Breast epithelium (tissue), 3 donors: ENCODE measurements around the gene TANGO6.

Source experiments
- POLR2A ChIP-seq: fragments of 450-650 bp; IDR thresholded peaks from one replicate; pipeline ENCODE4 v1.6.1; 2016; ENCODE audit warnings: antibody characterized with exemption, mild to moderate bottlenecking, moderate library complexity
- TF ChIP-seq, protein P1 (sequence below), 3 donors: fragments of 450-650 bp; IDR thresholded peaks; one replicate each; pipeline ENCODE4 v1.5.1; 2016 to 2017; ENCODE audit warnings: antibody characterized with exemption in 3 of 3, mild to moderate bottlenecking in 3 of 3, moderate library complexity in 3 of 3

DNA sequence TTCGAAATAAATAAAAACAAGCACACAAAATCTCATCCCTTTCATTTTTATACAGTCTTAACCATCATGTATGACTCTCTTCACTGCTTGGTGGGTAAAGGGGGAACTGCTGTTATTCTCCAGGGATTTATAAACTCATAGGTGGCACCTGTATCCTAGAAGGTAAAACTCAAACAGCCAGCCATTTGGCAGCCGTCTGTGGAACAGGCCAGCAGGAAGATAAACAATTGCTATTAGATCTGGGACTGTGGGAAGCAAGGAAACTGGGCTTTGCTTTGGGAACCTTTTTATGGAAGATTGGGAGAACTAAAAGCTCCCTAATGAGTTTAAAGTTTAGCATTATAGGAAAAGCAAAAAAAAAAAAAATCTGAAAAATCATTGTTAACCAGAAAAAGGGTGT is 126.0 kb downstream of the TANGO6 start:
- TF ChIP-seq, protein P1, sequence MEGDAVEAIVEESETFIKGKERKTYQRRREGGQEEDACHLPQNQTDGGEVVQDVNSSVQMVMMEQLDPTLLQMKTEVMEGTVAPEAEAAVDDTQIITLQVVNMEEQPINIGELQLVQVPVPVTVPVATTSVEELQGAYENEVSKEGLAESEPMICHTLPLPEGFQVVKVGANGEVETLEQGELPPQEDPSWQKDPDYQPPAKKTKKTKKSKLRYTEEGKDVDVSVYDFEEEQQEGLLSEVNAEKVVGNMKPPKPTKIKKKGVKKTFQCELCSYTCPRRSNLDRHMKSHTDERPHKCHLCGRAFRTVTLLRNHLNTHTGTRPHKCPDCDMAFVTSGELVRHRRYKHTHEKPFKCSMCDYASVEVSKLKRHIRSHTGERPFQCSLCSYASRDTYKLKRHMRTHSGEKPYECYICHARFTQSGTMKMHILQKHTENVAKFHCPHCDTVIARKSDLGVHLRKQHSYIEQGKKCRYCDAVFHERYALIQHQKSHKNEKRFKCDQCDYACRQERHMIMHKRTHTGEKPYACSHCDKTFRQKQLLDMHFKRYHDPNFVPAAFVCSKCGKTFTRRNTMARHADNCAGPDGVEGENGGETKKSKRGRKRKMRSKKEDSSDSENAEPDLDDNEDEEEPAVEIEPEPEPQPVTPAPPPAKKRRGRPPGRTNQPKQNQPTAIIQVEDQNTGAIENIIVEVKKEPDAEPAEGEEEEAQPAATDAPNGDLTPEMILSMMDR (IDR thresholded peaks at IDR 0.05) = no peak
- TF ChIP-seq POLR2A = no peak
